OCI-LY7 (cell line): Measurements from ENCODE around the gene HINT2. TPM values are rescaled to one million over a fixed set of nuclear protein-coding genes. Genes with fewer than 3 reads are reported as not detected.

Experiments
- BruUV-seq: library from RNA; stranded (reverse); fragments of 400-500 nt; replicated peaks from 2 replicates; lab custom pipeline; 2021; lab: Mats Ljungman, UMichigan
- CTCF ChIA-PET: fragments of 300-600 bp; sonication (Branson Sonifier 250); formaldehyde crosslinking; loops from one replicate; lab custom pipeline; 2022; ENCODE audit warnings: antibody characterized with exemption; ENCODE audit not compliant: unreplicated experiment; lab: Charles Lee
- POLR2A ChIA-PET: fragments of 300-600 bp; sonication (Branson Sonifier 250); formaldehyde crosslinking; loops from one replicate; lab custom pipeline; 2022; ENCODE audit warnings: antibody characterized with exemption; lab: Charles Lee
- DNase-seq: peaks from one replicate; pipeline ENCODE4 v3.0.0-alpha.2; 2015; ENCODE audit warnings: low spot score
- H2AFZ ChIP-seq: fragments of 200-600 bp; sonication (generic), shearing (Covaris generic); 2 replicates; pipeline ENCODE4 v1.6.1; 2014; ENCODE audit warnings: mild to moderate bottlenecking, antibody characterized with exemption, low read length, moderate library complexity
- H3K27ac ChIP-seq: fragments of 200-600 bp; sonication (generic); 2 replicates; pipeline ENCODE4 v1.5.1; 2014; ENCODE audit warnings: mixed run types, low read depth, mild to moderate bottlenecking, moderate library complexity, low read length, inconsistent platforms; ENCODE audit not compliant: poor library complexity, severe bottlenecking
- H3K36me3 ChIP-seq: fragments of 200-600 bp; sonication (generic); 2 replicates; pipeline ENCODE4 v1.6.1; 2014; ENCODE audit warnings: mild to moderate bottlenecking, antibody characterized with exemption, low read length, moderate library complexity, mixed read lengths; ENCODE audit not compliant: insufficient read depth
- H3K4me1 ChIP-seq: fragments of 200-600 bp; sonication (generic); 2 replicates; pipeline ENCODE4 v1.5.1; 2014; ENCODE audit warnings: mild to moderate bottlenecking, low read length; ENCODE audit not compliant: insufficient read depth, poor library complexity, severe bottlenecking
- H3K4me2 ChIP-seq: fragments of 200-600 bp; sonication (generic); 2 replicates; pipeline ENCODE4 v1.6.1; 2014; ENCODE audit warnings: mild to moderate bottlenecking, low read length
- H3K4me3 ChIP-seq: fragments of 200-600 bp; sonication (generic); 2 replicates; pipeline ENCODE4 v1.5.1; 2014; ENCODE audit warnings: mild to moderate bottlenecking, low read depth, low read length; ENCODE audit not compliant: poor library complexity, severe bottlenecking
- H3K79me2 ChIP-seq: fragments of 200-600 bp; sonication (generic); 2 replicates; pipeline ENCODE4 v1.6.1; 2016; ENCODE audit warnings: low read depth, mild to moderate bottlenecking, low read length, moderate library complexity, mixed read lengths; ENCODE audit not compliant: insufficient read depth
- H3K9me2 ChIP-seq: fragments of 200-600 bp; sonication (generic); 2 replicates; pipeline ENCODE4 v1.6.1; 2016; ENCODE audit warnings: mild to moderate bottlenecking, low read length, mixed read lengths; ENCODE audit not compliant: insufficient read depth
- H3K9me3 ChIP-seq: fragments of 200-600 bp; sonication (generic); 2 replicates; pipeline ENCODE4 v1.6.1; 2014; ENCODE audit warnings: mild to moderate bottlenecking, mixed run types, low read length, mixed read lengths
- H4K20me1 ChIP-seq: fragments of 200-600 bp; sonication (generic); 2 replicates; pipeline ENCODE4 v1.6.1; 2014; ENCODE audit warnings: mild to moderate bottlenecking, antibody characterized with exemption, low read length, moderate library complexity, mixed read lengths; ENCODE audit not compliant: insufficient read depth
- EZH2phosphoT487 ChIP-seq: fragments of 200-600 bp; sonication (generic); IDR thresholded peaks from 2 replicates; pipeline ENCODE4 v1.6.1; 2018; ENCODE audit warnings: low read depth, borderline replicate concordance, mild to moderate bottlenecking, mixed run types, antibody characterized with exemption, low read length, moderate library complexity, mixed read lengths
- intact Hi-C: fragments of 100-400 bp; cut with micrococcal nuclease; formaldehyde crosslinking; loops from one replicate; pipeline ENCODE4 v1.10.0; 2022; ENCODE audit not compliant: unreplicated experiment
- total RNA-seq, 2 experiments: library from RNA; depleted of rRNA in 1 of 2; stranded (reverse); fragments of >200 nt in 1 of 2; shearing (Covaris generic) in 1 of 2; gene quantifications; 2 replicates each; pipeline ENCODE4 v1.2.3, GENCODE V29; 2014 to 2022
- TF ChIP-seq, protein P1 (sequence below): fragments of 200-600 bp; sonication (generic); conservative IDR thresholded peaks from 2 replicates; pipeline ENCODE4 v1.5.1; 2014; ENCODE audit warnings: mild to moderate bottlenecking, antibody characterized with exemption, low read length, moderate library complexity, mixed read lengths

The HINT2 gene
- total RNA-seq, 2 experiments from 2014 or later, result 82.5 to 84.5 TPM

DNA sequence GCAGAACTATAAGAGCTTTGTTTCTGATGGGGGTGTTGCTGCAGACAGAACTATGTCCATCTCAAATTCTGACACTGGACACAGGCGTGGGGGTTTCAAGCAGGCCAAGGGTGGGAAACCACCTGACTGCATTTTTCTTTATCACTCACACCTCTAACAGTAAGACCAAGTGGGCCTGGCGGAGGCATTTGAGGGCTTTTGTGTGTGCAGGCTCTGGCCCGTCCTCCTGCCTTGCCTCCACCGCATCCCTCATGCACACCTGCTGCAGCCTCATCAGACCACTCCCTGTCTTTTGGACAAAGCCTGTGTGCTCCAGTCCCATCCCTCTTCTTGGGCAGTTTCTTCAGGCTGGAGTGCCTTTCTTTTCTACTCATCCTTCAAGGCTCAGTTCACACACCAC is 47.5 kb upstream of the HINT2 start:
- TF ChIP-seq, protein P1, sequence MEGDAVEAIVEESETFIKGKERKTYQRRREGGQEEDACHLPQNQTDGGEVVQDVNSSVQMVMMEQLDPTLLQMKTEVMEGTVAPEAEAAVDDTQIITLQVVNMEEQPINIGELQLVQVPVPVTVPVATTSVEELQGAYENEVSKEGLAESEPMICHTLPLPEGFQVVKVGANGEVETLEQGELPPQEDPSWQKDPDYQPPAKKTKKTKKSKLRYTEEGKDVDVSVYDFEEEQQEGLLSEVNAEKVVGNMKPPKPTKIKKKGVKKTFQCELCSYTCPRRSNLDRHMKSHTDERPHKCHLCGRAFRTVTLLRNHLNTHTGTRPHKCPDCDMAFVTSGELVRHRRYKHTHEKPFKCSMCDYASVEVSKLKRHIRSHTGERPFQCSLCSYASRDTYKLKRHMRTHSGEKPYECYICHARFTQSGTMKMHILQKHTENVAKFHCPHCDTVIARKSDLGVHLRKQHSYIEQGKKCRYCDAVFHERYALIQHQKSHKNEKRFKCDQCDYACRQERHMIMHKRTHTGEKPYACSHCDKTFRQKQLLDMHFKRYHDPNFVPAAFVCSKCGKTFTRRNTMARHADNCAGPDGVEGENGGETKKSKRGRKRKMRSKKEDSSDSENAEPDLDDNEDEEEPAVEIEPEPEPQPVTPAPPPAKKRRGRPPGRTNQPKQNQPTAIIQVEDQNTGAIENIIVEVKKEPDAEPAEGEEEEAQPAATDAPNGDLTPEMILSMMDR, result no peak
- TF ChIP-seq EZH2phosphoT487, result no peak
- Histone ChIP-seq H2AFZ (no peak overlapping the region), H3K9me3 (no peaks in the 10 kb centered on the region), H3K4me1 (no peaks in the 10 kb centered on the region), H4K20me1 (no peaks in the 10 kb centered on the region), H3K27ac (no peak overlapping the region), H3K9me2 (no peaks in the 10 kb centered on the region), H3K4me2 (no peak overlapping the region), H3K36me3 (no peaks in the 10 kb centered on the region), H3K4me3 (no peak overlapping the region), H3K79me2 (no peaks in the 10 kb centered on the region)
- intact Hi-C loops, result no loop called here
- ChIA-PET CTCF (no interaction called here), POLR2A (no interaction called here)
- no TSS peak for BruUV-seq
- no peak for DNase-seq

DNA sequence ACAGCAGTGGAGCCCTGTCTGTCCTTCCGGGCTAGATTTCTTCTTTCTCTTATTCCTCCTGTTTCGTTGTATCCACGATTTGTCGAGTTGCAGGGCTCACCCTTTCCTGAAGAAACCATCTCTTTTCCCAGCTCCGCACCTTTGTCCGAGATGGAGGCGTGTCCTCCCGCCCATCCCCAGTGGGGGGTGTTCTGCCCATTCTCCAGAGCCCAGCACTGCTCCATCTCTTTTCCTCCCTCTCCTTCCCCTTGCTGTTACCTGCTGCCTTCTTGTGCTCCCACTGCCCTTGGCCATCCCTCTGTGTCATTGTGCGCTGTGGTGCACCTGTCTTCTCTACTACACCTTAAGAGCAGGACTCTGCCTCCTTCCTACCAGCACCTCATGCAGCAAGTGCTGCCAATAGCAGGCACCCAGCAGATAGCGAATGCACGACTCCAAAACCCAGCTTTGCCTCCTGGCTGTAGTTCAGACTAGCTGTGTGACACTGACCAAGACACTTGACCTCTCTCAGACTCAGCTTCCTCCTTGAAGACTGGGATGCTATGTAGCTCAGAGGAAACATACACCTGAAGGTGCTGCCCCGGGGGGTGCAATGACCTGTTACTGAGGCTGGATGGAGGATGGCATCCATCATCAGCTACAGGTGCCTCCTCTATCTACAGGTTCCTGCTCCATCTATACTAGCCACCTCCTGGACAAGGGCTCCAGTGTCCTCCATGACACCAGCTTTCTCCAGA is 46.5 kb upstream of the HINT2 start:
- no TSS peak for BruUV-seq
- Histone ChIP-seq H3K79me2 (no peaks in the 10 kb centered on the region), H3K9me2 (no peaks in the 10 kb centered on the region), H3K27ac (no peak overlapping the region), H3K4me3 (no peak overlapping the region), H3K9me3 (no peaks in the 10 kb centered on the region), H3K4me2 (no peak overlapping the region), H2AFZ (no peak overlapping the region), H3K36me3 (no peaks in the 10 kb centered on the region), H4K20me1 (no peaks in the 10 kb centered on the region), H3K4me1 (no peaks in the 10 kb centered on the region)
- intact Hi-C loops, result no loop called here
- no peak for DNase-seq
- ChIA-PET POLR2A (interaction anchor here (1.2 kb wide), 1 partner anchor 133 kb away, joined by 3 read pairs; no protein-coding TSS in a partner anchor), CTCF (no interaction called here)
- no peak for TF ChIP-seq EZH2phosphoT487
- TF ChIP-seq, protein P1, result no peak

DNA sequence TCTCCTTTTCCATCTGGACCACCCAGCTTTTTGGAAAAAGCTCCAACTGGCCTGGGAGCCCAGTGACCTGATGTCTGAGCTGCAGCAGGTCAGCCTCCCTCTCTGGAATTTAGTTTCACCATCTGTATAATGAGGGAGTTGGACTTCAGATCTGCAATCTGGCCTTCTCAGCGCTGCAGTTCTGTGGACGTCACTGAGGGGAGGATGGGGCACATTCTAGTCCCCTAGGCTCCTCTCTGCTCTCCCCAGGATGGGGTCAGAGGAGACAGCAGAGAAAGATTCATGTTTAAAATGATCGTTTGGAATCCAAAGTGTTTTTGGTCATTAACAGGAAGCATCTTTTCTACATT is 45.1 kb upstream of the HINT2 start:
- Histone ChIP-seq H3K27ac (no peak overlapping the region), H3K36me3 (no peaks in the 10 kb centered on the region), H2AFZ (no peak overlapping the region), H4K20me1 (no peaks in the 10 kb centered on the region), H3K9me3 (no peaks in the 10 kb centered on the region), H3K4me2 (no peak overlapping the region), H3K9me2 (no peaks in the 10 kb centered on the region), H3K4me3 (no peak overlapping the region), H3K79me2 (no peaks in the 10 kb centered on the region), H3K4me1 (no peaks in the 10 kb centered on the region)
- POLR2A ChIA-PET, result interaction anchor here (0.6 kb wide), 1 partner anchor 21 kb away, joined by 3 read pairs; no protein-coding TSS in a partner anchor
- CTCF ChIA-PET, result no interaction called here
- intact Hi-C loops, result no loop called here
- DNase-seq, result no peak
- BruUV-seq, result no TSS peak
- TF ChIP-seq, protein P1, result no peak
- no peak for TF ChIP-seq EZH2phosphoT487
